ENCODE measurements around the gene ANXA6. TPM values are rescaled to one million over a fixed set of nuclear protein-coding genes. Genes with fewer than 3 reads are reported as not detected.
"Not testable (repeated sequence)": the region's sequence is repeated elsewhere in the genome, so short reads cannot be mapped to it uniquely, and the experiment has no call there.

ANXA6 gene
- polyA plus RNA-seq, 1 of the 3 experiments (the other 2 are of a cell fraction): 87.5 TPM

DNA sequence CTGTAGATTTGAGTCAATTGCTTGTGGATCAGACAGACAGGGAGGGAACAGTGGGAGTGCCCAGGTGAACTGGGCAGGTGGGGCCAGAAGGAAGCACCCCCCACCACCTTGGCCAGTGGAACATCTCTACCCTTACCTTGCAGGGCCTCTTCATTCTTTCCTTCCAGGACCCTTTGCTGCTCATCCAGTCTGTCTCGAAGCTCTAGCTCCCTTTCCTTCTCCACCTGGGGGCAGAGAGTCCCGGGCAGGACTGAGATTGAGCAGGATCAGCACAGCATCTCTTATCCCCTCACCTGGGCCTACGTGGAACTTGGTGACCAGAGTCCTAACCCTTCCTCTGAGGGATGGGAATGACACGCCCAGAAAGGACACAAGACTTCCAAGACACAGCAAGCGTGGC lies 41.3 kb upstream of the ANXA6 start:
- CTCF ChIA-PET: interaction anchor here (0.9 to 1.4 kb wide), 2 partner anchors 34 to 117 kb away, joined by 3 read pairs; no protein-coding TSS in a partner anchor

DNA sequence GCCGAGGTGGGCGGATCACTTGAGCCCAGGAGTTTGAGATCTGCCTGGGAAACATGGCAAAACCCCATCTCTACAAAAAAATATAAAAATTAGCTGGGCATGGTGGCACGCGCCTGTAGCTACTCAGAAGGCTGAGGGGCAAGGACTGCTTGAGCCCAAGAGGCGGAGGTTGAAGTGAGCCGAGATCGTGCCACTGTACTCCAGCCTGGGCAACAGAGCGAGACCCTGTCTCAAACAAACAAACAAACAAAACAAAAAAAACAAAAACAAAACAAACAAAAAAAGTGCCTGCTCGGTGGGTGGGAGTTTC lies 39.7 kb upstream of the ANXA6 start:
- H3K36me3 ChIP-seq (replicated peaks in 1 of 2; ENCODE audit: control insufficient read depth in 1 of 2, insufficient read depth in 2 of 2, low read length in 1 of 2); H3K9me2 ChIP-seq; H4K20me1 ChIP-seq (ENCODE audit: insufficient read depth); H3K27me3 ChIP-seq (ENCODE audit: insufficient read depth); H3K27ac ChIP-seq (ENCODE audit: low read depth in 2 of 2, low read length in 1 of 2); H3K79me2 ChIP-seq (ENCODE audit: insufficient read depth); H3K4me1 ChIP-seq (ENCODE audit: control insufficient read depth in 1 of 2, insufficient read depth in 2 of 2, low read depth in 1 of 2, low read length in 1 of 2); H3K9ac ChIP-seq; POLR2A ChIA-PET; H3K4me3 ChIP-seq (ENCODE audit: low read depth in 2 of 2, low read length in 1 of 2); H3K4me2 ChIP-seq; H3K9me3 ChIP-seq; DNase-seq; H3F3A ChIP-seq (replicated peaks; ENCODE audit: insufficient read depth); H2AFZ ChIP-seq (ENCODE audit: low read depth): not testable (repeated sequence)
- CTCF ChIA-PET: interaction anchor here (1.0 kb wide), 1 partner anchor 44 kb away, joined by 3 read pairs; no protein-coding TSS in a partner anchor
- 70% methylated on average over 9 of the region's 9 CpGs for WGBS (ENCODE audit: low lambda C conversion rate)

More for the DNA sequence above, 41.3 kb upstream of the ANXA6 start:
- Histone ChIP-seq H2AFZ (ENCODE audit: low read depth) (no peak overlapping the region), H3K27ac (ENCODE audit: low read depth in 2 of 2, low read length in 1 of 2) (no peak overlapping the region), H3K4me2 (no peak overlapping the region), H3K27me3 (ENCODE audit: insufficient read depth) (no peaks in the 10 kb centered on the region), H4K20me1 (ENCODE audit: insufficient read depth) (no peaks in the 10 kb centered on the region), H3K9ac (no peak overlapping the region), H3K36me3 (replicated peaks in 1 of 2; ENCODE audit: control insufficient read depth in 1 of 2, insufficient read depth in 2 of 2, low read length in 1 of 2) (no peaks in the 10 kb centered on the region), H3K9me3 (no peaks in the 10 kb centered on the region), H3K79me2 (ENCODE audit: insufficient read depth) (no peaks in the 10 kb centered on the region), H3F3A (replicated peaks; ENCODE audit: insufficient read depth) (no peaks in the 10 kb centered on the region), H3K4me1 (ENCODE audit: control insufficient read depth in 1 of 2, insufficient read depth in 2 of 2, low read depth in 1 of 2, low read length in 1 of 2) (no peaks in the 10 kb centered on the region), H3K4me3 (ENCODE audit: low read depth in 2 of 2, low read length in 1 of 2) (no peak overlapping the region), H3K9me2 (no peaks in the 10 kb centered on the region)
- 28% methylated on average over 5 of the region's 5 CpGs for WGBS (ENCODE audit: low lambda C conversion rate)
- TF ChIP-seq, protein P1, sequence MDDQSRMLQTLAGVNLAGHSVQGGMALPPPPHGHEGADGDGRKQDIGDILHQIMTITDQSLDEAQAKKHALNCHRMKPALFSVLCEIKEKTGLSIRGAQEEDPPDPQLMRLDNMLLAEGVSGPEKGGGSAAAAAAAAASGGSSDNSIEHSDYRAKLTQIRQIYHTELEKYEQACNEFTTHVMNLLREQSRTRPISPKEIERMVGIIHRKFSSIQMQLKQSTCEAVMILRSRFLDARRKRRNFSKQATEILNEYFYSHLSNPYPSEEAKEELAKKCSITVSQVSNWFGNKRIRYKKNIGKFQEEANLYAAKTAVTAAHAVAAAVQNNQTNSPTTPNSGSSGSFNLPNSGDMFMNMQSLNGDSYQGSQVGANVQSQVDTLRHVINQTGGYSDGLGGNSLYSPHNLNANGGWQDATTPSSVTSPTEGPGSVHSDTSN (IDR thresholded peaks at IDR 0.05): no peak
- no peak for TF ChIP-seq RCOR1 (IDR thresholded peaks at IDR 0.05; ENCODE audit: low read length)
- no peak for TF ChIP-seq GATA2 (CRISPR knock-in tag; IDR thresholded peaks at IDR 0.05)
- TF ChIP-seq, protein P2, sequence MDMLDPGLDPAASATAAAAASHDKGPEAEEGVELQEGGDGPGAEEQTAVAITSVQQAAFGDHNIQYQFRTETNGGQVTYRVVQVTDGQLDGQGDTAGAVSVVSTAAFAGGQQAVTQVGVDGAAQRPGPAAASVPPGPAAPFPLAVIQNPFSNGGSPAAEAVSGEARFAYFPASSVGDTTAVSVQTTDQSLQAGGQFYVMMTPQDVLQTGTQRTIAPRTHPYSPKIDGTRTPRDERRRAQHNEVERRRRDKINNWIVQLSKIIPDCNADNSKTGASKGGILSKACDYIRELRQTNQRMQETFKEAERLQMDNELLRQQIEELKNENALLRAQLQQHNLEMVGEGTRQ (IDR thresholded peaks at IDR 0.05; ENCODE audit: borderline replicate concordance, low read depth, low read length): no peak
- TF ChIP-seq FOSL2 (IDR thresholded peaks at IDR 0.05; ENCODE audit: borderline replicate concordance, low read depth): no peak
- no peak for TF ChIP-seq MXI1 (IDR thresholded peaks at IDR 0.05; ENCODE audit: low read depth, low read length)
- TF ChIP-seq FOXJ3 (CRISPR knock-in tag; IDR thresholded peaks at IDR 0.05): no peak
- no peak for TF ChIP-seq JUND (IDR thresholded peaks at IDR 0.05)
- TF ChIP-seq TCF12 (IDR thresholded peaks at IDR 0.05): no peak
- TF ChIP-seq SIN3A (IDR thresholded peaks at IDR 0.05; ENCODE audit: borderline replicate concordance, low read depth, low read length): no peak
- TF ChIP-seq, protein P3, sequence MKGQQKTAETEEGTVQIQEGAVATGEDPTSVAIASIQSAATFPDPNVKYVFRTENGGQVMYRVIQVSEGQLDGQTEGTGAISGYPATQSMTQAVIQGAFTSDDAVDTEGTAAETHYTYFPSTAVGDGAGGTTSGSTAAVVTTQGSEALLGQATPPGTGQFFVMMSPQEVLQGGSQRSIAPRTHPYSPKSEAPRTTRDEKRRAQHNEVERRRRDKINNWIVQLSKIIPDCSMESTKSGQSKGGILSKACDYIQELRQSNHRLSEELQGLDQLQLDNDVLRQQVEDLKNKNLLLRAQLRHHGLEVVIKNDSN (IDR thresholded peaks at IDR 0.05; ENCODE audit: borderline replicate concordance, low read depth): no peak
- no peak for TF ChIP-seq CHD2 (IDR thresholded peaks at IDR 0.05; ENCODE audit: low read length, partially characterized antibody)
- no peak for DNase-seq
- POLR2A ChIA-PET: no interaction called here

All from SK-N-SH (cell line).